HepG2 (cell line): ENCODE data around the gene KDM2B. TPM values are rescaled to one million over a fixed set of nuclear protein-coding genes. Genes with fewer than 3 reads are reported as not detected.
A peak's percentile ranks its signal among the peaks of the same experiment; 100 is the strongest.

ENCODE experiments used
- ARID3A ChIP-seq: IDR thresholded peaks from 2 replicates; pipeline ENCODE4 v1.6.1; 2012; ENCODE audit warnings: low read depth, low read length, improper control_type of control experiment
- CBFB ChIP-seq: sonication (generic); formaldehyde crosslinking; IDR thresholded peaks from 2 replicates; pipeline ENCODE4 v1.4.0; 2020; ENCODE audit warnings: missing genetic modification reagents
- ISX ChIP-seq: sonication (generic); formaldehyde crosslinking; conservative IDR thresholded peaks from 2 replicates; pipeline ENCODE4 v1.5.0; 2020; ENCODE audit warnings: missing genetic modification reagents
- KDM1A ChIP-seq: IDR thresholded peaks from 2 replicates; pipeline ENCODE4 v1.6.1; 2016; ENCODE audit warnings: missing compliant biosample characterization
- MTA1 ChIP-seq: sonication (generic); formaldehyde crosslinking; IDR thresholded peaks from 2 replicates; pipeline ENCODE4 v1.4.0; 2020; ENCODE audit warnings: missing genetic modification reagents, mild to moderate bottlenecking, borderline replicate concordance
- MYC ChIP-seq: sonication (generic); formaldehyde crosslinking; IDR thresholded peaks from 2 replicates; pipeline ENCODE4 v1.9.0; 2021; ENCODE audit warnings: missing genetic modification reagents, borderline replicate concordance
- NKX3-1 ChIP-seq: sonication (generic); formaldehyde crosslinking; IDR thresholded peaks from 2 replicates; pipeline ENCODE4 v1.5.0; 2020; ENCODE audit warnings: missing genetic modification reagents
- NR0B2 ChIP-seq: sonication (generic); formaldehyde crosslinking; IDR thresholded peaks from 2 replicates; pipeline ENCODE4 v1.4.0; 2020; ENCODE audit warnings: mild to moderate bottlenecking, missing genetic modification reagents
- POLR2AphosphoS2 ChIP-seq: IDR thresholded peaks from 2 replicates; pipeline ENCODE4 v1.6.1; 2011; ENCODE audit warnings: low read depth, low read length, improper control_type of control experiment
- SIX1 ChIP-seq: sonication (generic); formaldehyde crosslinking; IDR thresholded peaks from 2 replicates; pipeline ENCODE4 v1.4.0; 2020; ENCODE audit warnings: missing genetic modification reagents, borderline replicate concordance
- TEAD2 ChIP-seq: sonication (generic); formaldehyde crosslinking; IDR thresholded peaks from 2 replicates; pipeline ENCODE4 v1.9.0; 2021; ENCODE audit warnings: missing genetic modification reagents
- ZFX ChIP-seq: sonication (generic); formaldehyde crosslinking; IDR thresholded peaks from 2 replicates; pipeline ENCODE4 v1.4.0; 2020; ENCODE audit warnings: mild to moderate bottlenecking, low read depth, missing genetic modification reagents, moderate library complexity
- ZNF260 ChIP-seq: sonication (generic); formaldehyde crosslinking; IDR thresholded peaks from 2 replicates; pipeline ENCODE4 v1.4.0; 2020; ENCODE audit warnings: missing genetic modification reagents, low read depth, mild to moderate bottlenecking, borderline replicate concordance
- ZNF30 ChIP-seq: sonication (generic); formaldehyde crosslinking; IDR thresholded peaks from 2 replicates; pipeline ENCODE4 v1.5.0; 2020; ENCODE audit warnings: mild to moderate bottlenecking, missing genetic modification reagents
- ZNF33A ChIP-seq: sonication (generic); formaldehyde crosslinking; IDR thresholded peaks from 2 replicates; pipeline ENCODE4 v1.5.1; 2020; ENCODE audit warnings: missing genetic modification reagents, mild to moderate bottlenecking, moderate library complexity, borderline replicate concordance
- ZNF430 ChIP-seq: sonication (generic); formaldehyde crosslinking; IDR thresholded peaks from 2 replicates; pipeline ENCODE4 v1.9.0; 2021; ENCODE audit warnings: mild to moderate bottlenecking, missing genetic modification reagents
- ZNF446 ChIP-seq: sonication (generic); formaldehyde crosslinking; IDR thresholded peaks from 2 replicates; pipeline ENCODE4 v1.5.0; 2020; ENCODE audit warnings: mild to moderate bottlenecking, missing genetic modification reagents
- ZNF530 ChIP-seq: sonication (generic); formaldehyde crosslinking; IDR thresholded peaks from 2 replicates; pipeline ENCODE4 v1.5.0; 2020; ENCODE audit warnings: low read depth, mild to moderate bottlenecking, missing genetic modification reagents
- ZNF543 ChIP-seq: sonication (generic); formaldehyde crosslinking; IDR thresholded peaks from 2 replicates; pipeline ENCODE4 v1.4.0; 2020; ENCODE audit warnings: mild to moderate bottlenecking, missing genetic modification reagents
- ZNF616 ChIP-seq: sonication (generic); formaldehyde crosslinking; IDR thresholded peaks from 2 replicates; pipeline ENCODE4 v1.5.0; 2020; ENCODE audit warnings: low read depth, mild to moderate bottlenecking, missing genetic modification reagents
- ZNF7 ChIP-seq: IDR thresholded peaks from 2 replicates; pipeline ENCODE4 v1.6.1; 2016; ENCODE audit warnings: missing biosample characterization, missing genetic modification reagents
- ZNF768 ChIP-seq: sonication (generic); formaldehyde crosslinking; IDR thresholded peaks from 2 replicates; pipeline ENCODE4 v1.4.0; 2020; ENCODE audit warnings: missing genetic modification reagents
- ZSCAN21 ChIP-seq: sonication (generic); formaldehyde crosslinking; IDR thresholded peaks from 2 replicates; pipeline ENCODE4 v1.8.0; 2022; ENCODE audit warnings: mild to moderate bottlenecking, missing genetic modification reagents, moderate library complexity, borderline replicate concordance
- polyA plus RNA-seq, 8 experiments: library from polyadenylated mRNA; depleted of rRNA in 3 of 8; stranded (reverse) in 7 of 8; unstranded in 1 of 8; fragments of >200 nt; fragmentation: Illumina TruSeq in 4 of 8; extraction: Trizol in 4 of 8; gene quantifications; 2 replicates each; pipeline versions ENCODE4 v1.2.1 to v1.2.3, GENCODE V29; 2011 to 2016; ENCODE audit warnings: low read depth in 4 of 8, missing spikeins in 1 of 8, mixed read lengths in 1 of 8; ENCODE audit not compliant: insufficient read depth in 1 of 8
- total RNA-seq, 5 experiments: library from RNA; depleted of rRNA; stranded (reverse); fragments of >200 nt; fragmentation: Illumina TruSeq; extraction: Trizol; gene quantifications; 2 replicates each; pipeline ENCODE4 v1.2.3, GENCODE V29; 2016; ENCODE audit warnings: low read depth in 1 of 5
- TF ChIP-seq, protein P1 (sequence below): IDR thresholded peaks from 2 replicates; pipeline ENCODE4 v1.6.1; 2012; ENCODE audit warnings: inconsistent platforms
- TF ChIP-seq, protein P2 (sequence below): sonication (generic); formaldehyde crosslinking; IDR thresholded peaks from 2 replicates; pipeline ENCODE4 v1.4.0; 2020; ENCODE audit warnings: missing genetic modification reagents
- TF ChIP-seq, protein P3 (sequence below): fragments of 450-650 bp; IDR thresholded peaks from 2 replicates; pipeline ENCODE4 v1.6.1; 2017
- TF ChIP-seq, protein P4 (sequence below): IDR thresholded peaks from 2 replicates; pipeline ENCODE4 v1.6.1; 2016; ENCODE audit warnings: missing compliant biosample characterization, missing genetic modification reagents, borderline replicate concordance

Gene KDM2B
- total and polyA plus RNA-seq, 2 of the 13 experiments (the other 11 are each of a cell fraction or from before 2014, with no cell fraction given): 17.5 to 26.1 TPM

DNA sequence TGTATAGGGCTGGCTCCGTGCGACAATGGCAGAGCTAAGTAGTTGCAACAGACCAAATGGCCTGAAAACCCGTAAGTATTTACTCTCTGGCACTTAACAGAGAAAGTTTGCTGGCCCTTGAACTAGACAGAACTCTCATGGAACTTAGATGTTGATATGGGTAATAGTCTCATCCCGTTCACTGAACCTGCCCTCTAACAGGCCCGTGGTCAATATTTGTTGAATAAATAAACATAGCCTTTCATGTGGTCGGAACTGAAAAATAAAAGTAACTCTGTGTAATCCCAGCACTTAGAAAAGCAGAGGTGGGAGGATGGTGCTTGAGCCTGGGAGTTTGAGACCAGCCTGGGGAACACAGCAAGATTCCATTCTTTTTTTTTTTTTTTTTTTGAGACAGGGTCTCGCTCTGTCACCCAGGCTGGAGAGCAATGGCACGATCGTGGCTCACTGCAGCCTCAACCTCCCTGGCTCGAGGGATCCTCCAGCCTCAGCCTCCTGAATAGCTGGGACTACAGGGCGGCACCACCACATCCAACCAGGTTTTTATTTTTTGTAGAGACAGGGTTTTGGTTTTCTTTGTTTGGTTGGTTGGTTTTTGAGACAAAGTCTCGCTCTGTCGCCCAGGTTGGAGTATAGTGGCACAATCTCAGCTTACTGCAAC is 29.7 kb downstream of the KDM2B start (continued):
- TF ChIP-seq KDM1A (CRISPR knock-in tag): peak; percentile 35; the same call in 1 of the 2 replicates
- TF ChIP-seq ZNF530: no peak
- TF ChIP-seq ZNF30: no peak
- TF ChIP-seq MYC: no peak
- TF ChIP-seq, protein P1, sequence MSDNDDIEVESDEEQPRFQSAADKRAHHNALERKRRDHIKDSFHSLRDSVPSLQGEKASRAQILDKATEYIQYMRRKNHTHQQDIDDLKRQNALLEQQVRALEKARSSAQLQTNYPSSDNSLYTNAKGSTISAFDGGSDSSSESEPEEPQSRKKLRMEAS: peak; percentile 42; the same call in 1 of the 2 replicates
- peak; percentile 92 for TF ChIP-seq NKX3-1 (CRISPR knock-in tag)
- TF ChIP-seq SIX1 (CRISPR knock-in tag): peak; percentile 91
- TF ChIP-seq, protein P2, sequence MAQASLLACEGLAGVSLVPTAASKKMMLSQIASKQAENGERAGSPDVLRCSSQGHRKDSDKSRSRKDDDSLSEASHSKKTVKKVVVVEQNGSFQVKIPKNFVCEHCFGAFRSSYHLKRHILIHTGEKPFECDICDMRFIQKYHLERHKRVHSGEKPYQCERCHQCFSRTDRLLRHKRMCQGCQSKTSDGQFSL (CRISPR knock-in tag): no peak
- TF ChIP-seq ZNF33A (CRISPR knock-in tag): no peak
- TF ChIP-seq ZNF260 (CRISPR knock-in tag): no peak
- TF ChIP-seq ZNF543: no peak
- TF ChIP-seq TEAD2: no peak
- no peak for TF ChIP-seq POLR2AphosphoS2
- no peak for TF ChIP-seq ISX (CRISPR knock-in tag)
- no peak for TF ChIP-seq NR0B2 (CRISPR knock-in tag)
- TF ChIP-seq CBFB (CRISPR knock-in tag): peak; percentile 100
- peak; percentile 84; the same call in 1 of the 2 replicates for TF ChIP-seq ZNF430 (CRISPR knock-in tag)
- TF ChIP-seq ARID3A: peak; percentile 97
- TF ChIP-seq, protein P3, sequence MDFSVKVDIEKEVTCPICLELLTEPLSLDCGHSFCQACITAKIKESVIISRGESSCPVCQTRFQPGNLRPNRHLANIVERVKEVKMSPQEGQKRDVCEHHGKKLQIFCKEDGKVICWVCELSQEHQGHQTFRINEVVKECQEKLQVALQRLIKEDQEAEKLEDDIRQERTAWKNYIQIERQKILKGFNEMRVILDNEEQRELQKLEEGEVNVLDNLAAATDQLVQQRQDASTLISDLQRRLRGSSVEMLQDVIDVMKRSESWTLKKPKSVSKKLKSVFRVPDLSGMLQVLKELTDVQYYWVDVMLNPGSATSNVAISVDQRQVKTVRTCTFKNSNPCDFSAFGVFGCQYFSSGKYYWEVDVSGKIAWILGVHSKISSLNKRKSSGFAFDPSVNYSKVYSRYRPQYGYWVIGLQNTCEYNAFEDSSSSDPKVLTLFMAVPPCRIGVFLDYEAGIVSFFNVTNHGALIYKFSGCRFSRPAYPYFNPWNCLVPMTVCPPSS: no peak
- TF ChIP-seq, protein P4, sequence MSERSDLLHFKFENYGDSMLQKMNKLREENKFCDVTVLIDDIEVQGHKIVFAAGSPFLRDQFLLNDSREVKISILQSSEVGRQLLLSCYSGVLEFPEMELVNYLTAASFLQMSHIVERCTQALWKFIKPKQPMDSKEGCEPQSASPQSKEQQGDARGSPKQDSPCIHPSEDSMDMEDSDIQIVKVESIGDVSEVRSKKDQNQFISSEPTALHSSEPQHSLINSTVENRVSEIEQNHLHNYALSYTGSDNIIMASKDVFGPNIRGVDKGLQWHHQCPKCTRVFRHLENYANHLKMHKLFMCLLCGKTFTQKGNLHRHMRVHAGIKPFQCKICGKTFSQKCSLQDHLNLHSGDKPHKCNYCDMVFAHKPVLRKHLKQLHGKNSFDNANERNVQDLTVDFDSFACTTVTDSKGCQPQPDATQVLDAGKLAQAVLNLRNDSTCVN (CRISPR knock-in tag): no peak
- no peak for TF ChIP-seq ZNF7 (CRISPR knock-in tag)
- TF ChIP-seq ZNF446 (CRISPR knock-in tag): no peak
- TF ChIP-seq ZSCAN21 (CRISPR knock-in tag): peak; percentile 71; the same call in 1 of the 2 replicates
- no peak; the same call in 1 of the 2 replicates for TF ChIP-seq MTA1
- TF ChIP-seq ZNF616 (CRISPR knock-in tag): no peak
- TF ChIP-seq ZNF768: no peak
- 0 out of 2 replicates have a peak, but pooled peaks have one; percentile 10 for TF ChIP-seq ZFX
